ENCODE measurements around the gene BCO2.

DNA sequence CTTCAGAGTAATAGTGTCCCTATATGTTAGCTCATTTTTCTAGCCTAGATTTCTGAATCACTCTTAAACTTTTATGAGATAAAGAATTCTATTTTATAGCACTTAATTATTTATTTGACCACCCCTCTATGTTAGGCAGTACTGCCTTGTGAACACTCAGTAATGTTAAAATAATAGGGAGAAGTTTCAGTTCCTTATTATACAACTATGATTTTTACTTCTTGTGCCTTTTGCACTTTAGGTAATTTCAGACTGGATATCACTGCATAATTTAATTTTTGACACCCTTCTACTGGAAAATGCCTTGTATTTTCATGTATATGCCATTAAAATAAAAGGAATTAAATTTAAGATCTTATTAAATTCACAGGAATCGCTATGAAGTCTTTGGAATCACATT lies 3.1 kb downstream of the BCO2 start:
- TF ChIP-seq, protein P1, sequence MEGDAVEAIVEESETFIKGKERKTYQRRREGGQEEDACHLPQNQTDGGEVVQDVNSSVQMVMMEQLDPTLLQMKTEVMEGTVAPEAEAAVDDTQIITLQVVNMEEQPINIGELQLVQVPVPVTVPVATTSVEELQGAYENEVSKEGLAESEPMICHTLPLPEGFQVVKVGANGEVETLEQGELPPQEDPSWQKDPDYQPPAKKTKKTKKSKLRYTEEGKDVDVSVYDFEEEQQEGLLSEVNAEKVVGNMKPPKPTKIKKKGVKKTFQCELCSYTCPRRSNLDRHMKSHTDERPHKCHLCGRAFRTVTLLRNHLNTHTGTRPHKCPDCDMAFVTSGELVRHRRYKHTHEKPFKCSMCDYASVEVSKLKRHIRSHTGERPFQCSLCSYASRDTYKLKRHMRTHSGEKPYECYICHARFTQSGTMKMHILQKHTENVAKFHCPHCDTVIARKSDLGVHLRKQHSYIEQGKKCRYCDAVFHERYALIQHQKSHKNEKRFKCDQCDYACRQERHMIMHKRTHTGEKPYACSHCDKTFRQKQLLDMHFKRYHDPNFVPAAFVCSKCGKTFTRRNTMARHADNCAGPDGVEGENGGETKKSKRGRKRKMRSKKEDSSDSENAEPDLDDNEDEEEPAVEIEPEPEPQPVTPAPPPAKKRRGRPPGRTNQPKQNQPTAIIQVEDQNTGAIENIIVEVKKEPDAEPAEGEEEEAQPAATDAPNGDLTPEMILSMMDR (IDR thresholded peaks at IDR 0.05), result no peak
- no peak for TF ChIP-seq POLR2A (IDR thresholded peaks at IDR 0.05)

All from heart left ventricle (tissue), 13 donors.